Prostate gland (tissue), 2 donors: Measurements from ENCODE around the gene TEC. TPM values are rescaled to one million over a fixed set of nuclear protein-coding genes. Genes with fewer than 3 reads are reported as not detected.
A peak's percentile ranks its signal among the peaks of the same experiment; 100 is the strongest.
"Not testable (repeated sequence)": the region's sequence is repeated elsewhere in the genome, so short reads cannot be mapped to it uniquely, and the experiment has no call there.

Source experiments
- DNase-seq: peaks from one replicate; pipeline ENCODE4 v3.0.0-alpha.2; 2019; ENCODE audit warnings: low spot score
- H3K27ac ChIP-seq, 2 donors: fragments of 200-600 bp; sonication (generic); 2 replicates each; pipeline ENCODE4 v1.5.1; 2017 to 2019
- H3K27me3 ChIP-seq: fragments of 200-600 bp; sonication (generic); replicated peaks from 2 replicates; pipeline ENCODE4 v1.5.1; 2019; ENCODE audit not compliant: insufficient read depth
- H3K36me3 ChIP-seq, 2 donors: fragments of 200-600 bp; sonication (generic); 1 replicate in 1 of 2; 2 replicates in 1 of 2; pipeline versions ENCODE4 v1.5.1 to v1.8.1; 2017 to 2019
- H3K4me1 ChIP-seq: fragments of 200-600 bp; sonication (generic); replicated peaks from 2 replicates; pipeline ENCODE4 v1.5.1; 2019
- H3K4me3 ChIP-seq, 2 donors: fragments of 200-600 bp; sonication (generic); 2 replicates each; pipeline ENCODE4 v1.5.1; 2017 to 2019
- H3K9me3 ChIP-seq: fragments of 200-600 bp; sonication (generic); 2 replicates; pipeline ENCODE4 v1.5.1; 2017
- POLR2A ChIP-seq: fragments of 450-650 bp; IDR thresholded peaks from one replicate; pipeline ENCODE4 v1.6.1; 2016; ENCODE audit warnings: antibody characterized with exemption, mild to moderate bottlenecking
- POLR2AphosphoS5 ChIP-seq: sonication (generic); formaldehyde crosslinking; IDR thresholded peaks from one replicate; pipeline ENCODE4 v1.6.1; 2017; ENCODE audit warnings: antibody characterized with exemption
- WGBS: methylation state at CpG from one replicate; pipeline ENCODE4 v1.1.5; 2018; 5-methylcytosine and 5-hydroxymethylcytosine counted together
- intact Hi-C: fragments of 100-400 bp; cut with DNase I; formaldehyde crosslinking; loops from one replicate; pipeline ENCODE4 v1.14.2; 2022
- total RNA-seq, 2 donors: library from RNA; depleted of rRNA; stranded (reverse); fragments of >200 nt; gene quantifications; one replicate each; pipeline ENCODE4 v1.1.0, GENCODE V29; 2016
- TF ChIP-seq, protein P1 (sequence below), 4 experiments: fragments of 200-600 bp in 2 of 4; fragments of 450-650 bp in 2 of 4; sonication (generic) in 2 of 4; IDR thresholded peaks; 1 replicate in 3 of 4; 2 replicates in 1 of 4; pipeline ENCODE4 v1.5.1; 2016 to 2019; ENCODE audit warnings: antibody characterized with exemption in 4 of 4, mild to moderate bottlenecking in 2 of 4, moderate library complexity in 2 of 4

TEC gene
- 1 to 10 TPM in 1 of 2 donors, under 1 TPM in 1; 0.96 to 6.4 TPM for total RNA-seq

DNA sequence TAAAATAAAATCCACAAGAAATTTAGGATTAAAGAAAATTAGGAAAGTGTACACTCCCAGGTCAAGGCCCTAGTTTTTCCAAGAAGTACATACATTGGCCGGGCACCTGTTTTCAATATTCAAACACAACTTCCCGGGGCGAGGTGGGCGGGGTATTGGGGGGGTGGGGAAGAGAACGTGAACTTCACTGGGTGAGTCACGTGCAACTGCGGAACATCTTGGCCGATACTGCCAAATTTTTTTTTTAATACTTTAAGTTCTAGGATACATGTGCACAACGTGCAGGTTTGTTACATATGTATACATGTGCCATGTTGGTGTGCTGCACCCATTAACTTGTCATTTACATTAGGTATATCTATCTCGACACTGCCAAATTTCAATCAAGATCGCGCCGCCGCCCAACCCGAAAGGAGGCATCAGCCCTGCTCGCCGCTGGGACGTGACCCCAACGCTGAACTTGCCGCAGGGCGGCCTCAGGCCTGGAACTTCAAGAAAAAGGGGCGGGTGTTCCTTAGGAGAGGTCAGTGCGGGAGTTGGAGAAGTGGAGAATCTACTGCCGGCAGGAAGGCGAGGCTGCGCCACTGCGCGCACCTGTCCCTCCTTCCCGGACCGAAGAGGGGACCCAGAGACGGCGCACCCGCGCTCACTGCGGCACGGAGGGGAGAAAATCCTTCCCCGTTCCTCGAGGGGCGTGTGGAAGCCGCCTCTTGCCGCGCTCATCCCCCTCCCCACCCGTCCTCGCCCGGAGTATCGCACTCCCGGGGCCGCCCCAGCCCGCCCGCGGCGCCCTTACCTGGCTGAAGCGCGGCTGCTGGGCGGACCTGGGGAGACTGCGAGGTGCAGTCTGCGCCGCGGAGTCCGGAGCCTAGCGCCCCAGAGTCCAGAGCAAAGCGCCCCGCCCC, at the start of gene TEC:
TSS of gene TEC (minus strand) at position 883 of the 905 bp plus-strand sequence. CDS start 41,224 bp downstream, outside the sequence.
- no peaks in the 10 kb centered on the region for H3K27me3 ChIP-seq
- H3K4me3 ChIP-seq, result peak within 1 kb of the TSS; percentile 45 to 77
- 2% methylated on average over 62 of the region's 63 CpGs for WGBS
- intact Hi-C loops, result no loop called here
- peak within 1 kb of the TSS; percentile 67 to 83 for H3K27ac ChIP-seq
- peak; percentile 7 for DNase-seq
- no peaks in the 10 kb centered on the region for H3K36me3 ChIP-seq
- no peaks in the 10 kb centered on the region for H3K4me1 ChIP-seq
- TF ChIP-seq POLR2A (peak; percentile 53), POLR2AphosphoS5 (no peak)
- TF ChIP-seq, protein P1, sequence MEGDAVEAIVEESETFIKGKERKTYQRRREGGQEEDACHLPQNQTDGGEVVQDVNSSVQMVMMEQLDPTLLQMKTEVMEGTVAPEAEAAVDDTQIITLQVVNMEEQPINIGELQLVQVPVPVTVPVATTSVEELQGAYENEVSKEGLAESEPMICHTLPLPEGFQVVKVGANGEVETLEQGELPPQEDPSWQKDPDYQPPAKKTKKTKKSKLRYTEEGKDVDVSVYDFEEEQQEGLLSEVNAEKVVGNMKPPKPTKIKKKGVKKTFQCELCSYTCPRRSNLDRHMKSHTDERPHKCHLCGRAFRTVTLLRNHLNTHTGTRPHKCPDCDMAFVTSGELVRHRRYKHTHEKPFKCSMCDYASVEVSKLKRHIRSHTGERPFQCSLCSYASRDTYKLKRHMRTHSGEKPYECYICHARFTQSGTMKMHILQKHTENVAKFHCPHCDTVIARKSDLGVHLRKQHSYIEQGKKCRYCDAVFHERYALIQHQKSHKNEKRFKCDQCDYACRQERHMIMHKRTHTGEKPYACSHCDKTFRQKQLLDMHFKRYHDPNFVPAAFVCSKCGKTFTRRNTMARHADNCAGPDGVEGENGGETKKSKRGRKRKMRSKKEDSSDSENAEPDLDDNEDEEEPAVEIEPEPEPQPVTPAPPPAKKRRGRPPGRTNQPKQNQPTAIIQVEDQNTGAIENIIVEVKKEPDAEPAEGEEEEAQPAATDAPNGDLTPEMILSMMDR (IDR thresholded peaks at IDR 0.05), result no peak
- H3K9me3 ChIP-seq, result no peaks in the 10 kb centered on the region

DNA sequence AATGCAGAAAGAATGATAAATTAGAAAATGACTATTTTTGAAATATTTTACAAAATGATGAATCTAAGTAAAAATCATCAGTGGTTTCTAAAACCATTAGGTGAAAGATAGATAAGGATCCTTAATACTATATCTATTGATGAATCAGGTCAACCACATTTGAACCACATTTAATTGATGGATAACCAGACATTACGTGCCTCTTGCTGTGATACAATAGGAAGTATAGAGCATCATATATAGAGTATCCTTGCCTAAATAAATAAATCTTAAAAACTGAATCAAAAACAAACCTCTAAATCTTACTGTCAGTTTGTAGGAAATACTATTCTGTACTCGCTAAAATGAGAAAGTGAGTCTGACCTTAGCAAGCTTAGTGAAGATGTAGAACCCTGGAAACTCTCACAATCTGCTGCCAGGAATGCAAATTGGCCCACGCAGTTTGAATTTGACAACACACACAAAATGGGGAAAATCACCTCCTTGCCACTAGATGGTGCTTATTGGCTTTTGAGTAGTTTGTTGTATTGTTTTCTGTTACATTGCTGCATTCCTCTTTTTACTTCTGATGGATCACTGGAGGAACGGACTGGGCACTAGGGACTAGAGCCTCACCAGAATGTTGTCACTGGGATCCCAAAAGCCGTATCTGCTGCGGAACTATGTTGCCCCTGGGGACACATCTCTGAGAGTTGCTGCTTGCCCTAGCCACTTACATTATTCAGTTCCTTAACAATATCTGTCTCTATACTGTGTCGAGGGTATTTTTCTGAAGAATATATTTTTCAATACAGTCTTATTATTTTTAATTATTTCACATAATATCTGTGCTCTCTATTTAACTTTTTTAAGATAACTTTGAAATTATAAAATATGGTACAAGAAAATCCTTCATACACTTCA, 46.3 kb upstream of the TEC start:
- Histone ChIP-seq H3K27me3 (no peaks in the 10 kb centered on the region), H3K9me3 (no peaks in the 10 kb centered on the region), H3K36me3 (no peaks in the 10 kb centered on the region), H3K27ac (no peak overlapping the region), H3K4me1 (no peaks in the 10 kb centered on the region), H3K4me3 (no peak overlapping the region)
- intact Hi-C loops, result no loop called here
- TF ChIP-seq, protein P1 (IDR thresholded peaks at IDR 0.05), result peak; percentile 20 to 63 (median 55)
- no peak for TF ChIP-seq POLR2A
- peak; percentile 17 for DNase-seq
- 50% methylated on average over 7 of the region's 7 CpGs for WGBS

DNA sequence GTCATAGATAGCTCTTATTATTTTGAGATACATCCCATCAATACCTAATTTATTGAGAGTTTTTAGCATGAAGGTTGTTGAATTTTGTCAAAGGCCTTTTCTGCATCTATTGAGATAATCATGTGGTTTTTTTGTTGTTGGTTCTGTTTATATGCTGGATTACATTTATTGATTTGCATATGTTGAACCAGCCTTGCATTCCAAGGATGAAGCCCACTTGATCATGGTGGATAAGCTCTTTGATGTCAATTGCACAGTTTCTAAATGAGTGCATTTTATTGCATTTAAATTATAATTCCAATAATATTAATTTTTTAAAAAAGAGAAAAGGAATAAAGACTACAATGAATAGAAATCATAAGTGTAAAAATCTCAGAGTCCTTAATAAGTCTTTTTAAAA, 45.1 kb upstream of the TEC start:
- DNase-seq, H3K4me1 ChIP-seq, H3K27me3 ChIP-seq, intact Hi-C loops, H3K36me3 ChIP-seq, H3K9me3 ChIP-seq, H3K4me3 ChIP-seq, H3K27ac ChIP-seq: not testable (repeated sequence)

DNA sequence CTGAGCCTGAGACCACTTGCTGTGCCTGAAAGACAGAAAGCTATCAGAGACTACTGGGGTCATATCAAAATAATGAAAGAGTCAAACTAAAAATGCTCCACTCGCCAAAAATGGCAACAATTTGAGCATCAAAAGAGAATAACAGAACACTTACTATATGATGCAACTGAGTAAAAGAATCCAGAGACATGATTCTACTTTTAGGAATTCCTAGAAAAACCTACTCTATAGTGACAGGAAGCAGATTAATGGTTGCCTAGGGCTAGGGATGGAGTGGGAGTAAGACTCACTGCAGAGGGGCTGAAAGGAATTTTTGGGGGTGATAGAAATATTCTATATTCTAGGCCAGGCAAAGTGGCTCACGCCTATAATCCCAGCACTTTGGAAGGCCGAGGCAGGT, 42.3 kb upstream of the TEC start:
- H3K36me3 ChIP-seq, result no peaks in the 10 kb centered on the region
- no peak for DNase-seq
- H3K4me1 ChIP-seq, result no peaks in the 10 kb centered on the region
- TF ChIP-seq POLR2A (no peak), POLR2AphosphoS5 (no peak)
- TF ChIP-seq, protein P1 (IDR thresholded peaks at IDR 0.05), result no peak
- no peak overlapping the region for H3K4me3 ChIP-seq
- H3K27ac ChIP-seq, result no peak overlapping the region
- no peaks in the 10 kb centered on the region for H3K9me3 ChIP-seq
- 85% methylated on average over 3 of the region's 3 CpGs for WGBS
- H3K27me3 ChIP-seq, result no peaks in the 10 kb centered on the region
- intact Hi-C loops, result no loop called here

DNA sequence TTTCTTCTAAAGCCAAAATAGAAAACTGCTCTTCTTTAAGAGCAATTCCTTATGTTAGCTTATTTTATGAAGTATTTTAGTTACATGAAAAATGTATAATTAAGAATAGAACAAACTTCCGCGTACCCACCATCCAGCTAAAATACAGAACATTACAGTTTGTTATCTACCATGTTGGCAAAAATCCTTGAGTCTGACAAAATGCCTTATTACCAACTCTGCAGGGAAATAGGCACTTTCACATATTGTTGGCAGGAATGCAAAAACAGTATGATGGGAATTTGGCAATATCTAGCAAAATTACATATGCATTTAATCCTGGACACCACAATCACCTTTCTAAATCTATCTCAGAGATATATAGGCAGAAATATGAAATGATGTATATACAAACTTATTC, 39.3 kb upstream of the TEC start:
- 73% methylated on average over 2 of the region's 2 CpGs for WGBS
- no peak for DNase-seq
- no peaks in the 10 kb centered on the region for H3K4me1 ChIP-seq
- H3K4me3 ChIP-seq, result no peak overlapping the region
- no peaks in the 10 kb centered on the region for H3K27me3 ChIP-seq
- TF ChIP-seq POLR2A (no peak), POLR2AphosphoS5 (no peak)
- TF ChIP-seq, protein P1 (IDR thresholded peaks at IDR 0.05), result no peak
- no peak overlapping the region for H3K27ac ChIP-seq
- intact Hi-C loops, result no loop called here
- H3K36me3 ChIP-seq, result no peaks in the 10 kb centered on the region
- no peaks in the 10 kb centered on the region for H3K9me3 ChIP-seq
